ENCODE measurements around the gene TAF3. TPM values are rescaled to one million over a fixed set of nuclear protein-coding genes. Genes with fewer than 3 reads are reported as not detected.

TAF3 gene
- polyA plus RNA-seq, 1 donor (not counting 4 experiments of a cell fraction or from before 2014, with no cell fraction given), result 2.0 TPM

DNA sequence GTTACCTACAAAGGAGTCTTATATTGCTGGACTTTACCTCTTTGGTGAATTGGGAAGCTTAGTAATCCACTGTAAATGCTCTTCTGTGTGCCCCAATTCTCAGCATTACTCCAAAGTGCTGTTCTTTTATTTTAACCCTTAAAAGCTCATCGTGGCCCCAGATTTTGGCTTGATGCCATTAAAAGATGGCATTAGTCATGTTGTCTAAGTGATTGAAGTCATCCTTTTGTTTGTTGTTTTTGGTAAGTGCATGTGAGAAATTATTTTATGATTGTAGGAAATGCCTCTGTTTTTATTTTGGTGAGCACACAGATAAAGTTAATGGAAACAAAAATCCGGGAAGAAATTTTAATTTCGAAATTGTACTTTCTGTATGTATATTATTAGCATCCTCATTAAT lies 153.6 kb downstream of the TAF3 start:
- Histone ChIP-seq H3K4me1 (ENCODE audit: control insufficient read depth, extremely low read depth, insufficient read depth, low read length) (no peaks in the 10 kb centered on the region), H2AFZ (ENCODE audit: control insufficient read depth, low read length) (no peak overlapping the region), H3K27me3 (ENCODE audit: control insufficient read depth, extremely low read depth, insufficient read depth, low read length) (no peaks in the 10 kb centered on the region), H3K4me2 (ENCODE audit: control insufficient read depth, extremely low read depth, insufficient read depth, low read depth, low read length) (no peak overlapping the region), H3K9me3 (ENCODE audit: control insufficient read depth, low read depth, low read length) (no peaks in the 10 kb centered on the region), H3K79me2 (ENCODE audit: control insufficient read depth, insufficient read depth, low read length) (no peaks in the 10 kb centered on the region), H3K36me3 (ENCODE audit: control insufficient read depth in 2 of 2, extremely low read depth in 1 of 2, insufficient read depth in 2 of 2, low read length in 2 of 2) (peaks cover 0 to under 1% of the 10 kb centered on the region in 2 experiments), H4K20me1 (ENCODE audit: control insufficient read depth, extremely low read depth, insufficient read depth, low read length) (no peaks in the 10 kb centered on the region), H3K4me3 (ENCODE audit: control insufficient read depth in 2 of 3, extremely low read depth in 1 of 3, insufficient read depth in 2 of 3, low read depth in 1 of 3, low read length in 3 of 3) (no peak overlapping the region), H3K27ac (ENCODE audit: control insufficient read depth, insufficient read depth, low read length) (no peak overlapping the region), H3K9ac (ENCODE audit: control insufficient read depth, extremely low read depth, insufficient read depth, low read length) (no peak overlapping the region), H3K9me1 (ENCODE audit: control insufficient read depth, extremely low read depth, insufficient read depth, low read length) (no peaks in the 10 kb centered on the region)
- FAIRE-seq (no peak), DNase-seq (ENCODE audit: low read depth, low spot score) (no peak)
- TF ChIP-seq EZH2 (IDR thresholded peaks at IDR 0.05; ENCODE audit: low read length) (no peak), CTCF (optimal IDR thresholded peaks at IDR 0.05 in 1 of 3, IDR thresholded peaks at IDR 0.05 in 1 of 3, conservative IDR thresholded peaks at IDR 0.05 in 1 of 3; ENCODE audit: extremely low read depth in 1 of 3, insufficient read depth in 2 of 3, low read length in 3 of 3) (no peak)
- dilution Hi-C loops (cut with MboI; ENCODE audit: extremely low pct_ligation_motif_present, low sequenced_read_pairs), result no loop called here

DNA sequence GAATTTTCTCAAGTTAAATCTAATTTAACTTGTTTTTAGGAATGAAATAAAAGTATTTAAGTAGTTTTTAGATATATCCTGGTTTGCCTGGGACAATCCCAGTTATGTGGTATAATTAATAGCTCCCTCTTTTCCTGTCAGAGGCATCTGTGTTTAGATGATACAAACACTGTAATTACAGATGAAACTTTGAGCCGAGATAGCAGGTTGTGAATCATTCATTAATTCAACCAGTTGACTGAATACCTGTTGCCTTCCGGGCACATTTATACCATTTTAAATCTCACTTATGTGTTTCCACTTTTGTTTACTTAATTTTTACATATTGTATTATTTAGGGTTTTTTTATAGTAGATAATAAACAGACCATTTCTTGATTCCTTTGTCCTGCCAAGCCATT lies 154.1 kb downstream of the TAF3 start:
- DNase-seq (ENCODE audit: low read depth, low spot score), result no peak
- Histone ChIP-seq H3K4me1 (ENCODE audit: control insufficient read depth, extremely low read depth, insufficient read depth, low read length) (no peaks in the 10 kb centered on the region), H3K9me1 (ENCODE audit: control insufficient read depth, extremely low read depth, insufficient read depth, low read length) (no peaks in the 10 kb centered on the region), H3K79me2 (ENCODE audit: control insufficient read depth, insufficient read depth, low read length) (no peaks in the 10 kb centered on the region), H3K9me3 (ENCODE audit: control insufficient read depth, low read depth, low read length) (no peaks in the 10 kb centered on the region), H3K9ac (ENCODE audit: control insufficient read depth, extremely low read depth, insufficient read depth, low read length) (no peak overlapping the region), H2AFZ (ENCODE audit: control insufficient read depth, low read length) (no peak overlapping the region), H3K4me3 (ENCODE audit: control insufficient read depth in 2 of 3, extremely low read depth in 1 of 3, insufficient read depth in 2 of 3, low read depth in 1 of 3, low read length in 3 of 3) (no peak overlapping the region), H3K27me3 (ENCODE audit: control insufficient read depth, extremely low read depth, insufficient read depth, low read length) (no peaks in the 10 kb centered on the region), H4K20me1 (ENCODE audit: control insufficient read depth, extremely low read depth, insufficient read depth, low read length) (no peaks in the 10 kb centered on the region), H3K36me3 (ENCODE audit: control insufficient read depth in 2 of 2, extremely low read depth in 1 of 2, insufficient read depth in 2 of 2, low read length in 2 of 2) (no peaks in the 10 kb centered on the region), H3K4me2 (ENCODE audit: control insufficient read depth, extremely low read depth, insufficient read depth, low read depth, low read length) (no peak overlapping the region), H3K27ac (ENCODE audit: control insufficient read depth, insufficient read depth, low read length) (no peak overlapping the region)
- no peak for FAIRE-seq
- dilution Hi-C loops (cut with MboI; ENCODE audit: extremely low pct_ligation_motif_present, low sequenced_read_pairs), result no loop called here
- TF ChIP-seq EZH2 (IDR thresholded peaks at IDR 0.05; ENCODE audit: low read length) (no peak), CTCF (optimal IDR thresholded peaks at IDR 0.05 in 1 of 3, IDR thresholded peaks at IDR 0.05 in 1 of 3, conservative IDR thresholded peaks at IDR 0.05 in 1 of 3; ENCODE audit: extremely low read depth in 1 of 3, insufficient read depth in 2 of 3, low read length in 3 of 3) (no peak)

Measured in keratinocyte (primary cell).